CD14-positive monocyte (primary cell): Measurements from ENCODE around the gene PRDM9. TPM values are rescaled to one million over a fixed set of nuclear protein-coding genes. Genes with fewer than 3 reads are reported as not detected.

Experiments
- DNase-seq, 3 donors: peaks; one replicate each; pipeline ENCODE4 v3.0.0-alpha.2; 2011 to 2022
- H2AFZ ChIP-seq: 2 replicates; pipeline ENCODE4 v1.6.0; 2012; ENCODE audit warnings: mild to moderate bottlenecking, low read depth, low read length, inconsistent platforms; ENCODE audit not compliant: insufficient read depth, poor library complexity, severe bottlenecking
- H3K27ac ChIP-seq, 2 donors: 1 replicate in 1 of 2; 2 replicates in 1 of 2; pipeline ENCODE4 v1.5.1; 2012 to 2013; ENCODE audit warnings: low read length in 2 of 2, control low read depth in 1 of 2, inconsistent platforms in 1 of 2, low read depth in 1 of 2, mild to moderate bottlenecking in 1 of 2
- H3K27me3 ChIP-seq, 2 donors: one replicate each; pipeline versions ENCODE4 v1.6.0 to v1.6.1; 2011 to 2013; ENCODE audit warnings: low read length in 2 of 2; ENCODE audit not compliant: control insufficient read depth in 2 of 2, insufficient read depth in 2 of 2
- H3K36me3 ChIP-seq, 2 donors: replicated peaks in 1 of 2; 1 replicate in 1 of 2; 2 replicates in 1 of 2; pipeline versions ENCODE4 v1.5.1 to v1.6.1; 2012 to 2013; ENCODE audit warnings: low read length in 2 of 2, control low read depth in 1 of 2, inconsistent platforms in 1 of 2, mild to moderate bottlenecking in 1 of 2; ENCODE audit not compliant: insufficient read depth in 2 of 2, control insufficient read depth in 1 of 2
- H3K4me1 ChIP-seq, 2 donors: 1 replicate in 1 of 2; 2 replicates in 1 of 2; pipeline versions ENCODE4 v1.5.1 to v1.6.1; 2012 to 2013; ENCODE audit warnings: low read length in 2 of 2, control low read depth in 1 of 2, inconsistent platforms in 1 of 2, mild to moderate bottlenecking in 1 of 2, moderate library complexity in 1 of 2; ENCODE audit not compliant: insufficient read depth in 2 of 2, control insufficient read depth in 1 of 2
- H3K4me2 ChIP-seq: replicated peaks from 2 replicates; pipeline ENCODE3; 2012; ENCODE audit warnings: low read length, moderate library complexity, mild to moderate bottlenecking; ENCODE audit not compliant: poor library complexity, severe bottlenecking; ENCODE audit errors: extremely low read depth
- H3K4me3 ChIP-seq, 3 experiments: fragments of 200-600 bp in 1 of 3; sonication (generic) in 1 of 3; replicated peaks in 1 of 3; 1 replicate in 2 of 3; 2 replicates in 1 of 3; pipeline ENCODE4 v1.5.1; 2011 to 2013; ENCODE audit warnings: low read length in 3 of 3, mild to moderate bottlenecking in 3 of 3, control low read depth in 2 of 3, low read depth in 2 of 3, inconsistent platforms in 1 of 3, moderate library complexity in 1 of 3
- H3K79me2 ChIP-seq: 2 replicates; pipeline ENCODE4 v1.6.0; 2012; ENCODE audit warnings: mild to moderate bottlenecking, control low read depth, inconsistent platforms, low read length, moderate library complexity; ENCODE audit not compliant: insufficient read depth
- H3K9ac ChIP-seq: 2 replicates; pipeline ENCODE4 v1.6.0; 2017; ENCODE audit warnings: low read length, mild to moderate bottlenecking; ENCODE audit not compliant: insufficient read depth, poor library complexity, severe bottlenecking
- H3K9me3 ChIP-seq, 2 donors: replicated peaks in 1 of 2; 1 replicate in 1 of 2; 2 replicates in 1 of 2; pipeline versions ENCODE4 v1.5.1 to v1.6.1; 2012 to 2013; ENCODE audit warnings: low read length in 2 of 2, control low read depth in 1 of 2; ENCODE audit not compliant: control insufficient read depth in 1 of 2, insufficient read depth in 1 of 2
- H4K20me1 ChIP-seq: 2 replicates; pipeline ENCODE4 v1.6.0; 2012; ENCODE audit warnings: mild to moderate bottlenecking, low read length, control low read depth, moderate library complexity; ENCODE audit not compliant: insufficient read depth
- H3K27ac Mint-ChIP-seq, 7 donors: one replicate each; pipeline ENCODE4 v1.8.0; 2020; ENCODE audit warnings: mild to moderate bottlenecking in 7 of 7, mixed read lengths in 7 of 7, moderate library complexity in 6 of 7, inconsistent platforms in 2 of 7
- H3K27me3 Mint-ChIP-seq, 3 donors: one replicate each; pipeline ENCODE4 v1.8.0; 2021 to 2022; ENCODE audit warnings: low read depth in 3 of 3, mild to moderate bottlenecking in 3 of 3, mixed read lengths in 3 of 3, moderate library complexity in 3 of 3, inconsistent platforms in 1 of 3
- H3K36me3 Mint-ChIP-seq, 2 donors: one replicate each; pipeline ENCODE4 v1.8.0; 2020; ENCODE audit warnings: mixed read lengths in 2 of 2, inconsistent platforms in 1 of 2, mild to moderate bottlenecking in 1 of 2
- H3K4me1 Mint-ChIP-seq: one replicate; pipeline ENCODE4 v1.8.0; 2020; ENCODE audit warnings: mild to moderate bottlenecking, mixed read lengths
- H3K4me3 Mint-ChIP-seq, 2 donors: one replicate each; pipeline ENCODE4 v1.8.0; 2020; ENCODE audit warnings: mild to moderate bottlenecking in 2 of 2, mixed read lengths in 2 of 2, moderate library complexity in 1 of 2
- H3K9me3 Mint-ChIP-seq, 7 donors: one replicate each; pipeline ENCODE4 v1.8.0; 2020 to 2022; ENCODE audit warnings: mixed read lengths in 7 of 7, mild to moderate bottlenecking in 6 of 7, moderate library complexity in 6 of 7, inconsistent platforms in 2 of 7
- CTCF ChIP-seq: fragments of 200-600 bp; IDR thresholded peaks from one replicate; pipeline ENCODE4 v1.8.0; 2022; ENCODE audit warnings: antibody characterized with exemption, mild to moderate bottlenecking
- WGBS: methylation state at CpG from one replicate; pipeline ENCODE4 v1.1.5; 2013; ENCODE audit warnings: missing lambda C conversion rate; ENCODE audit not compliant: insufficient coverage; 5-methylcytosine and 5-hydroxymethylcytosine counted together
- intact Hi-C, 2 donors: fragments of 100-400 bp; cut with micrococcal nuclease; formaldehyde crosslinking; loops; one replicate each; pipeline versions ENCODE4 v1.15.0 to v1.15.1; 2023
- polyA plus RNA-seq, 3 donors: library from polyadenylated mRNA; depleted of rRNA in 1 of 3; unstranded in 2 of 3; stranded (reverse) in 1 of 3; fragments of 300-500 nt in 2 of 3; fragments of >200 nt in 1 of 3; fragmentation: Illumina TruSeq in 2 of 3; gene quantifications; 1 replicate in 2 of 3; 2 replicates in 1 of 3; pipeline ENCODE4 v1.2.3, GENCODE V29; 2012 to 2021

The PRDM9 gene
- polyA plus RNA-seq, 3 donors: not detected

- Mint-ChIP-seq H3K4me3 (no peak overlapping the region), H3K27me3 (peaks cover 0 to 1% (median 0%) of the 10 kb centered on the region in 3 donors), H3K4me1 (no peaks in the 10 kb centered on the region), H3K9me3 (peaks cover 0 to 12% (median 3%) of the 10 kb centered on the region in 7 donors), H3K27ac (no peak overlapping the region), H3K36me3 (no peaks in the 10 kb centered on the region)
- Histone ChIP-seq H4K20me1 (no peaks in the 10 kb centered on the region), H3K4me3 (no peak overlapping the region), H3K4me2 (no peak overlapping the region), H3K9ac (no peak overlapping the region), H3K79me2 (no peaks in the 10 kb centered on the region), H3K4me1 (no peaks in the 10 kb centered on the region), H3K36me3 (no peaks in the 10 kb centered on the region), H3K27ac (no peak overlapping the region), H2AFZ (no peak overlapping the region), H3K27me3 (no peaks in the 10 kb centered on the region), H3K9me3 (peaks cover 0 to 5% of the 10 kb centered on the region in 2 donors)
- DNase-seq: no peak
- intact Hi-C loops: no loop called here
- TF ChIP-seq CTCF: no peak
Observed at GRCh38 chr5:23530571-23530970, 23.2 kb downstream of the PRDM9 start.

DNA sequence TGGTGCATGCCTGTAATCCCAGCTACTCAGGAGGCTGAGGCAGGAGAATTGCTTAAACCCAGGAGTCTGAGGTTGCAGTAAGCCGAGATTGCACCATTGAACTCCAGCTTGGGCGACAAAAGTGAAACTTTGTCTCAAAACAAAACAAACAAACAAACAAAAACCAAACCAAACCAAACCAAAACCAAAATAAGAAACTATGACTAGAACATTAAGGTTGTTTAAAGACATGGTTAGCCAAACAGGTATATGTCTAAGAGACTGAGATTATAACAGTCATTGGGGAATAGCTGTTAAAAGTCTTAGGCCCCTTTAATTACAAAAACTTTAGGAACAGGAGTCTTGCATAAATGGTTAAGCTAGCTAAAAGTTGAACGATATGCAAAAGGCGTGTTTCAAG lies 63.6 kb downstream of the PRDM9 start:
- Histone ChIP-seq H3K9me3 (no peaks in the 10 kb centered on the region), H3K4me3 (no peak overlapping the region), H3K79me2 (no peaks in the 10 kb centered on the region), H3K9ac (no peak overlapping the region), H4K20me1 (no peaks in the 10 kb centered on the region), H3K27me3 (no peaks in the 10 kb centered on the region), H3K4me1 (no peaks in the 10 kb centered on the region), H2AFZ (no peak overlapping the region), H3K27ac (no peak overlapping the region), H3K36me3 (no peaks in the 10 kb centered on the region), H3K4me2 (no peak overlapping the region)
- no peak for TF ChIP-seq CTCF
- peaks cover 0 to 5% (median 0%) of the 10 kb centered on the region in 7 donors for H3K9me3 Mint-ChIP-seq
- no peak for DNase-seq
- WGBS: no CpG with 5 or more reads among the region's 4 CpGs
- no peaks in the 10 kb centered on the region for H3K27me3 Mint-ChIP-seq
- no peak overlapping the region for H3K27ac Mint-ChIP-seq
- no peak overlapping the region for H3K4me3 Mint-ChIP-seq
- H3K36me3 Mint-ChIP-seq: no peaks in the 10 kb centered on the region
- intact Hi-C loops: no loop called here
- no peaks in the 10 kb centered on the region for H3K4me1 Mint-ChIP-seq
